Stimulated activated memory B cell treated with anti-CD40 and anti-IgM and Interleukin-4, amounts not matched to agents 10 μg/mL and 1 μg/mL and 100 μg/mL, for 72 hours (primary cell): Measurements from ENCODE around the gene PLA2G4B.

Source experiments
- ATAC-seq: fragments of 150-1000 bp; cut with Tn5 transposase; 2 replicates; pipeline ENCODE4 v1.10.0; 2021
- H3K27ac Mint-ChIP-seq: one replicate; pipeline ENCODE4 v1.8.0; 2022; ENCODE audit warnings: mild to moderate bottlenecking, mixed read lengths
- H3K27me3 Mint-ChIP-seq: one replicate; pipeline ENCODE4 v1.8.0; 2022; ENCODE audit warnings: mixed read lengths
- H3K36me3 Mint-ChIP-seq: one replicate; pipeline ENCODE4 v1.8.0; 2022; ENCODE audit warnings: mixed read lengths
- H3K4me1 Mint-ChIP-seq: one replicate; pipeline ENCODE4 v1.8.0; 2022; ENCODE audit warnings: mixed read lengths
- H3K4me3 Mint-ChIP-seq: one replicate; pipeline ENCODE4 v1.8.0; 2022; ENCODE audit warnings: mild to moderate bottlenecking, moderate library complexity, mixed read lengths
- H3K9me3 Mint-ChIP-seq: one replicate; pipeline ENCODE4 v1.8.0; 2022; ENCODE audit warnings: mixed read lengths

The PLA2G4B gene

DNA sequence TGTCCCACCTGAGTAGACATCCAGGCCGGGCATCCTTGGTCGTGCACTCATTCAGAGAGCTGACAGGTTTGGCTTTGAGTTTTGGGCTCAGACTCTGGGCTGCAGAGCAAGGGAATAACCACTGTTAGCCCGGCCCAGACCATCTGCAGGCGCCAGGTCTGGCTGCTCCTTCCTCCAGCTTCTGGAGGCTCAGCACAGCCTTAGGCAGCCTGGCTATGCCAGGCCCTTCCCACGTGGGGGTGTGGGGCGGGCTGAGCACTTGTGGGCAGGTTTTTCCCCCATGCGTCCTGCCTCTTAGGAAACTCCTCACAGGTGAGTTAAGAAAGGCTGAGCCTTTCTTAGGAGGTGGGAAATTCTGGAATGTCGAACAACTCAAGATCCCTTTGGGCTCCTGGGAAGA lies 11.2 kb downstream of the PLA2G4B start:
- H3K36me3 Mint-ChIP-seq = peaks cover 30% of the 10 kb centered on the region
- H3K4me3 Mint-ChIP-seq = no peak overlapping the region
- ATAC-seq = no peak
- peaks cover 18% of the 10 kb centered on the region for H3K4me1 Mint-ChIP-seq
- H3K9me3 Mint-ChIP-seq = no peaks in the 10 kb centered on the region
- peaks cover 11% of the 10 kb centered on the region for H3K27me3 Mint-ChIP-seq
- peak overlapping the region; percentile 12 for H3K27ac Mint-ChIP-seq

DNA sequence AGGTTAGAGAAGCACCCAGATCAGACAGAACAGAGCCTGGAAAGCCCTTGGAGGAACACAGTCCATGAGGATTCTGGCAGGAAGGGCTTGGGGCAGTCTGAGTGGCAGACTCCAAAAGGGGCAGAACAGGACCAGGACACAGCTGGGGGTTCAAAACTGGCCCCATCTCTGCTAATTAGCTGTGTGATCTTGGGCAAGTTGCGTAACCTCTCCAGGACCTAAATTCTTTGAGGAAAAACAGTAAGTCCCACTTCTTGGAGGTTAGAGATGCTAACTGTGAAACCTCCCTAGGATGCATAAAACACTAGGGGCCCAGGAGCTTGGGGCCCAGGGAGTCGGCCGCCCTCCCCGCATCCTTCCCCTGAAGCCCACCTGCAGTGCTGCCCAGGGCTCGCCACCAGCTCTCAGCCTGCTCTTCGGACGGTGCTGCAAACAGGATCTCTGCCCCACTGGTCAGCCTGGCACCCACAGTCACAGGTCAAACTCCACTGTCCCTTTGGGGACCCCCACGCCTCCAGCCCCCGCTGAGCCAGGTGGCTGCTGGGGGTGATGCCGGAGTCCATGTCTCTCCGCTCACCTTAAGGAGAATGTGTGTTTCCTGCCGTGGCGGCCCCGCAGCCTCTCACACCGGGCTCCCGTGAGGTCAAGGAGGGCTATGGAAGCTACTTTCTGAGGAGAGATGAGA lies 12.0 kb downstream of the PLA2G4B start:
- Mint-ChIP-seq H3K27ac (peak overlapping the region; percentile 12), H3K36me3 (peaks cover 22% of the 10 kb centered on the region), H3K27me3 (peaks cover 11% of the 10 kb centered on the region), H3K4me3 (no peak overlapping the region), H3K9me3 (no peaks in the 10 kb centered on the region), H3K4me1 (peaks cover 18% of the 10 kb centered on the region)
- ATAC-seq = no peak

GRCh38 chr15:41851167-41851523 lies 12.5 kb downstream of the PLA2G4B start:
- Mint-ChIP-seq H3K9me3 (no peaks in the 10 kb centered on the region), H3K27ac (no peak overlapping the region), H3K27me3 (peaks cover 11% of the 10 kb centered on the region), H3K4me3 (no peak overlapping the region), H3K4me1 (peaks cover 18% of the 10 kb centered on the region), H3K36me3 (peaks cover 18% of the 10 kb centered on the region)
- ATAC-seq = no peak

- ATAC-seq = no peak
- H3K27ac Mint-ChIP-seq = no peak overlapping the region
- H3K9me3 Mint-ChIP-seq = no peaks in the 10 kb centered on the region
- peaks cover 18% of the 10 kb centered on the region for H3K4me1 Mint-ChIP-seq
- no peak overlapping the region for H3K4me3 Mint-ChIP-seq
- peaks cover 11% of the 10 kb centered on the region for H3K27me3 Mint-ChIP-seq
- peaks cover 13% of the 10 kb centered on the region for H3K36me3 Mint-ChIP-seq
Observed at GRCh38 chr15:41851755-41852370, 13.2 kb downstream of the PLA2G4B start.

DNA sequence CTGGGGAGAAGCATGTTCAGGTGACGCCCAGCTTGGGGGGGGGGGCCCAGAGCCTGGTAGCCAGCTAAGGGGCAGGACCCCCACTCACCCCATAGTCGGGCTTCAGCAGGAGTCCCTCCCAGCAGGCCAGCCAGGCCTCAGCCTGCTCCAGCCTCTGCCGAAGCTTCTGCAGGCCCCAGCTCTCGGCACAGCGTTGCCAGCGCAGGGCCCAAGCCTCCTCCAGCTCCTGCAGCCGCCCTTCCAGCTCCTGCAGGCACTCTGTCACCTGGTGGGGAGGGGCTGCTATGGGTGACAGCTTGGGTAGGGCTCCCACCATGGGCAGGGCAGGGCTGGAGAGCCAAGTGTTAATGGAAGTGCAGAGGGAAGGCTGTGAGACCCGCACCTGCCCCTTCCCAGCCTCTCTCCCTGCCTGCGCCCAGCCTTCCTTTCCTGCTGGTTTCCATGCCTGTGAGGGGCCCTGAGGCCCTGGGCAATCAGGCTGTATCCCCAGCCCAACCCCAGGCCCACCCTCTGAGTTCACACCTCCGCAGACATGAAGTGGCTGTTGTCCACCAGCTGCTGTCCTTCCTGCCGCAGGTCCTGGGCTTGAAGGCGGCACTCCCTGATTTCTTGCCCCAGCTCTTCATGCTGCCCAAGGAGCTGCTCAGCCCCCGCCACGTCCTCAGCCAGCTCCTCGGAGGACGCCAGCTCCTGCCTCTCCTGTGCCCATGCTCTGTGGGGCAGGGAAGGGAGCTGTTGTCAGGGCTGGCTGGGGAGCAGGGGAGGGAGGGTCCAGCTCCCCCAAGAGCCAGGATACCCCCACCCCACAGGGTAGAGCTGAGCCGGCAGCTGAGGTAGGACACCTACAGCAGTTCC lies 14.3 kb downstream of the PLA2G4B start:
- H3K27ac Mint-ChIP-seq = no peak overlapping the region
- no peak for ATAC-seq
- H3K36me3 Mint-ChIP-seq = peaks cover 6% of the 10 kb centered on the region
- no peak overlapping the region for H3K4me3 Mint-ChIP-seq
- H3K27me3 Mint-ChIP-seq = peaks cover 11% of the 10 kb centered on the region
- peaks cover 18% of the 10 kb centered on the region for H3K4me1 Mint-ChIP-seq
- no peaks in the 10 kb centered on the region for H3K9me3 Mint-ChIP-seq

DNA sequence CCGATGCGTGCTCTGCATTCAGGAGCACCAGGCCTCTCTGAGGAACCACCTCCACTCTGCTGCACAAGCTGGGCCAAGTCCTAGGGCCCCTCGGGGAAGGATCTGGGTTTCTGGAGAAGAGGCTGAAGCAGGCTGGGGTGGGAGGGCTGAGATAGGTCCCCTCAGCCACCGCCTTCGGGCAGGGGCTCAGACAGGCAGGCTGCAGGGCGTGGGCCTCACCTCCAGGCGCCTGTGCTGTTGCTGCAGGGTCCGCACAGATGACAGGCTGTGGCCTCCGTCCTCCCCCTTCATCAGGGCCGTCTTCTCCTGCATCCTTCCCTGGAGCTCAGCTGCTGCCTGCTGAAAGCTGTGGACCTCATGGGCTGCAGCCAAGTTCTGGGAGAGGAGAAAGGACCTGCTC lies 15.2 kb downstream of the PLA2G4B start:
- ATAC-seq = no peak
- Mint-ChIP-seq H3K27me3 (peaks cover 11% of the 10 kb centered on the region), H3K36me3 (no peaks in the 10 kb centered on the region), H3K27ac (no peak overlapping the region), H3K4me3 (no peak overlapping the region), H3K4me1 (peaks cover 18% of the 10 kb centered on the region), H3K9me3 (no peaks in the 10 kb centered on the region)

GRCh38 chr15:41854443-41854842 lies 15.8 kb downstream of the PLA2G4B start:
- H3K4me1 Mint-ChIP-seq = peaks cover 18% of the 10 kb centered on the region
- H3K36me3 Mint-ChIP-seq = no peaks in the 10 kb centered on the region
- peaks cover 11% of the 10 kb centered on the region for H3K27me3 Mint-ChIP-seq
- no peak overlapping the region for H3K4me3 Mint-ChIP-seq
- H3K9me3 Mint-ChIP-seq = no peaks in the 10 kb centered on the region
- H3K27ac Mint-ChIP-seq = no peak overlapping the region
- ATAC-seq = no peak

- Mint-ChIP-seq H3K27ac (no peak overlapping the region), H3K9me3 (no peaks in the 10 kb centered on the region), H3K36me3 (no peaks in the 10 kb centered on the region), H3K27me3 (peaks cover 11% of the 10 kb centered on the region), H3K4me3 (no peak overlapping the region), H3K4me1 (peaks cover 11% of the 10 kb centered on the region)
- ATAC-seq = no peak
Observed at GRCh38 chr15:41855261-41855961, 16.8 kb downstream of the PLA2G4B start.

DNA sequence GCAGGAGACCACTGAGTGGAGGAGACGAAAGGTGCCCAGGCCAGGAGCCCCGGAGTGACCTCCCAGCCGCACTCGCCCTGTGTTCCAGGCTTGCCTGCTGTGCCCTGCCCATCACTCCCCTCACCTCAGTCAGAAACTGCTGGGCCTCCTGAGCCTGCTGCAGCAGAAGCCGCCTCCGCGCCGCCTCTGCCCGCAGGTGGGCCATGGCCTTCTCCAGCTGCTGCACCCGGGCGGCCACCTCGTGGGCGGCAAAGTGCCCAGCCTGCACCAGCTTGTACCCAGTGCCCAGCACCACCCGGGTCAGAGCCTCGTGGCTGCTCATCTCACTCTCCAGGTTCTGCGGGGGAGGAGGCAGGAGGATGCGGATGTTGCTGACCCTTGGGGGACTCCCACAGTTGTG lies 17.6 kb downstream of the PLA2G4B start:
- no peak for ATAC-seq
- H3K4me3 Mint-ChIP-seq = no peak overlapping the region
- H3K27me3 Mint-ChIP-seq = peaks cover 6% of the 10 kb centered on the region
- no peaks in the 10 kb centered on the region for H3K9me3 Mint-ChIP-seq
- no peak overlapping the region for H3K27ac Mint-ChIP-seq
- peaks cover 2% of the 10 kb centered on the region for H3K4me1 Mint-ChIP-seq
- no peaks in the 10 kb centered on the region for H3K36me3 Mint-ChIP-seq

DNA sequence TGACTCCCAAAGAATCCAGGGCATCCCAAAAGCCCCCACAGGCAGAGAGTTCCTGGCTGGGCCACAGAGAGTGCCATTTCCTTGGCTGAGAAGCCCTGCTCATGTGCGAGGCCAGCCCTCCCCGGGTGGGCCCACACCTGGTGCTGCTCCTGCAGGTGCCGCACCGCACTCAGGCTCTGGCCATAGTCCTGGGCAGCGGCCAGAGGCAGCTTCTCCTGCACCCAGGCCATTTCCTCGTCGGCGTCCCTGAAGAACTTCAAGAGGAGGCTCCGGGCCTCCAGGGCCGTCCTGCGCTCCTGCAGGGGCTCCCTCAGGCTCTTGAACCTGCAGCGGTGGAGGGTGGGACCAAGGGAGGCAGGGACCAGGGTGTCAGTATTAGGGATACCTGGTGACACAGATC lies 18.1 kb downstream of the PLA2G4B start:
- no peaks in the 10 kb centered on the region for H3K4me1 Mint-ChIP-seq
- H3K4me3 Mint-ChIP-seq = no peak overlapping the region
- no peak for ATAC-seq
- H3K27me3 Mint-ChIP-seq = peaks cover 6% of the 10 kb centered on the region
- no peaks in the 10 kb centered on the region for H3K9me3 Mint-ChIP-seq
- no peak overlapping the region for H3K27ac Mint-ChIP-seq
- no peaks in the 10 kb centered on the region for H3K36me3 Mint-ChIP-seq

- H3K36me3 Mint-ChIP-seq = no peaks in the 10 kb centered on the region
- H3K4me3 Mint-ChIP-seq = no peak overlapping the region
- no peak for ATAC-seq
- no peak overlapping the region for H3K27ac Mint-ChIP-seq
- H3K27me3 Mint-ChIP-seq = peaks cover 9% of the 10 kb centered on the region
- no peaks in the 10 kb centered on the region for H3K4me1 Mint-ChIP-seq
- H3K9me3 Mint-ChIP-seq = no peaks in the 10 kb centered on the region
Observed at GRCh38 chr15:41857316-41857715, 18.7 kb downstream of the PLA2G4B start.

- Mint-ChIP-seq H3K4me1 (no peaks in the 10 kb centered on the region), H3K4me3 (no peak overlapping the region), H3K9me3 (no peaks in the 10 kb centered on the region), H3K27ac (no peak overlapping the region), H3K27me3 (peaks cover 9% of the 10 kb centered on the region), H3K36me3 (no peaks in the 10 kb centered on the region)
- ATAC-seq = no peak
Observed at GRCh38 chr15:41858756-41859155, 20.1 kb downstream of the PLA2G4B start.

DNA sequence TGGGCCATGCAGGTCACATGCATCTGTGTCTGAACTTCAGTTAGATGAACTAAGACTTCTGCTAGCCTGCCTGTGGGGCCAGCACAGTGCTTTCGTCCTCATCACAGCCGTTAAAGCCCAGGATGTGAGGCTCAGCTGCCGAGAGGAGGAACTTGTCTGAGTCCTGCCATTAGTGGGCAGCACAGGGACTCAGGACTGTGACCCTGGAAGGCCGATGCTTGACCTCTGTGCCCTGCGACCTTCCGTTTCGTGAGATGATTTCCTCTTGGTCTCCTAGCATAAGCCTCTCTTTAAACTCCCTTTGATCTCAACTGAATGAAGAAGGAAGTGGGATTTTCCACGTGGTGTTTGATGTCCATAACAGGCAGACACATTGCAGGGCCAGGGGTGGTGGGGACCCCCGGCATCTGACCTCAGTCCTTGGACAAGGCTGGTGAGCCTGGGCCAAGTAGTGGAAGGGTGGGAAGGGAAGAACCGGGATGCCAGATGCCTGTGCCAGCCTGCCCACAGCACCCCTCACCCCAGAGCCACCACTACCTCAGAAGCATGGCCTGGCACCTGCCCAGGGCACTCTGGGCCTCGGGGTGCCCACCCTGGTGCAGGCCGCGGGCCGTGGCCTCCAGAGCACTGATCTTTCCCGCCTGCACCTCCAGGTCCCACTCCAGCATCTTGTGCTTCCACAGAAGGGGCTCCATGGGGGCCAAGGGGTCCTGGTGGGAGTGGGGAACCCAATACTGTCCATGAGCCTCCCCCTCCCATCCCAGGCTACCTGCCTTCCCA lies 21.6 kb downstream of the PLA2G4B start:
- Mint-ChIP-seq H3K27me3 (peaks cover 9% of the 10 kb centered on the region), H3K4me3 (no peak overlapping the region), H3K9me3 (no peaks in the 10 kb centered on the region), H3K36me3 (no peaks in the 10 kb centered on the region), H3K27ac (no peak overlapping the region), H3K4me1 (no peaks in the 10 kb centered on the region)
- ATAC-seq = no peak

DNA sequence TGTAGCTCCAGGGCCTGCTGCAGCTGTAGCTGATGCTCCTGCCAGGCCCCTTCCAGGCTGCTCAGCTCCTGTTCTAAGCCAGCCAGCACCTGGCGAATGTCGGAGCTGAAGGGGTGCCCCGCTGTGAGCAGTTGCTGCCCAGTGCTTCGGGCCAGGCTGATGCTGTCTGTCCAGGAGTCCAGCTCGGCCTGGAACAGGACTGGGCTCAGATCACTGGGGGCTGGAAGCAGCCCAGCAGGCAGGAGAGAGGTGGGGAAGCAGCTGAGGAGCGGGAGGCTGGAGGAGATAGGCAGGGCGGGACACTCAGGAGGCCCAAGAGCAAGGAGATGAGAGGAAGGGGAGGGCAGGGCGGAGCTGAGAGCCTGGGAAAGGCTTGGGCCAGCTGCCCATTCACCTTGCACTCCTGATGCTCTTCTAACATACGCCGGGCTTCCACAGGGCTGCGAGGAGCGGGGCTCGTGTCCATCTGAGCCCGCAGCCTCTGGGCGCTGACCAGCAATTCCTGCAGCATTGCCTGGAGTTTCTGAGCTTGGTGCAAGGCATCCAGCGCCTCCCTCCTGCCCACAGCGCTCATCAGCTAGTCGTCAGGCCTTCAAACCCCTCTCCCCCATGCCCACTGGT lies 23.2 kb downstream of the PLA2G4B start:
- Mint-ChIP-seq H3K27ac (no peak overlapping the region), H3K4me3 (no peak overlapping the region), H3K27me3 (peaks cover 9% of the 10 kb centered on the region), H3K9me3 (no peaks in the 10 kb centered on the region), H3K36me3 (no peaks in the 10 kb centered on the region), H3K4me1 (no peaks in the 10 kb centered on the region)
- no peak for ATAC-seq
